ENCODE data around the gene GAS7.
"Not testable (repeated sequence)": the region's sequence is repeated elsewhere in the genome, so short reads cannot be mapped to it uniquely, and the experiment has no call there.

Gene GAS7

GRCh38 chr17:10067446-10068143 is 130.8 kb downstream of the GAS7 start:
- no peak for DNase-seq

- no peak for DNase-seq
Measured at GRCh38 chr17:10064536-10064935, 133.9 kb downstream of the GAS7 start.

GRCh38 chr17:10063730-10064241 is 134.6 kb downstream of the GAS7 start:
- DNase-seq, result peak; percentile 38

GRCh38 chr17:10062691-10063385 is 135.6 kb downstream of the GAS7 start:
- DNase-seq, result no peak

GRCh38 chr17:10061111-10061845 is 137.1 kb downstream of the GAS7 start:
- no peak for DNase-seq

GRCh38 chr17:10060526-10060925 is 137.9 kb downstream of the GAS7 start:
- DNase-seq, result no peak

- peak; percentile 22 for DNase-seq
Measured at GRCh38 chr17:10059684-10060211, 138.7 kb downstream of the GAS7 start.

GRCh38 chr17:10058921-10059683 is 139.3 kb downstream of the GAS7 start:
- DNase-seq, result no peak

GRCh38 chr17:10057466-10057865 is 140.9 kb downstream of the GAS7 start:
- DNase-seq, result not testable (repeated sequence)

GRCh38 chr17:10055262-10055975 is 143.0 kb downstream of the GAS7 start:
- DNase-seq, result no peak

GRCh38 chr17:10053782-10054540 is 144.4 kb downstream of the GAS7 start:
- no peak for DNase-seq

GRCh38 chr17:10052106-10052813 is 146.1 kb downstream of the GAS7 start:
- DNase-seq, result no peak

- no peak for DNase-seq
Measured at GRCh38 chr17:10051112-10051511, 147.3 kb downstream of the GAS7 start.

GRCh38 chr17:10050597-10051101 is 147.8 kb downstream of the GAS7 start:
- no peak for DNase-seq

- no peak for DNase-seq
Measured at GRCh38 chr17:10048629-10049350, 149.6 kb downstream of the GAS7 start.

- DNase-seq, result peak; percentile 19
Measured at GRCh38 chr17:10046786-10047785, 151.3 kb downstream of the GAS7 start.

- DNase-seq, result no peak
Measured at GRCh38 chr17:10045871-10046658, 152.3 kb downstream of the GAS7 start.

Data from CD4-positive, alpha-beta T cell treated with Interleukin-21 for 1 hour (primary cell).